GM19438 (cell line): ENCODE results near the gene MRFAP1L1.

Experiments used
- ATAC-seq: cut with Tn5 transposase; IDR thresholded peaks from one replicate; pipeline ENCODE4 v1.9.1; 2021; ENCODE audit warnings: low read depth; ENCODE audit not compliant: unreplicated experiment

MRFAP1L1 gene

GRCh38 chr4:6716958-6717655, 7.4 kb upstream of the MRFAP1L1 start:
- no peak for ATAC-seq

DNA sequence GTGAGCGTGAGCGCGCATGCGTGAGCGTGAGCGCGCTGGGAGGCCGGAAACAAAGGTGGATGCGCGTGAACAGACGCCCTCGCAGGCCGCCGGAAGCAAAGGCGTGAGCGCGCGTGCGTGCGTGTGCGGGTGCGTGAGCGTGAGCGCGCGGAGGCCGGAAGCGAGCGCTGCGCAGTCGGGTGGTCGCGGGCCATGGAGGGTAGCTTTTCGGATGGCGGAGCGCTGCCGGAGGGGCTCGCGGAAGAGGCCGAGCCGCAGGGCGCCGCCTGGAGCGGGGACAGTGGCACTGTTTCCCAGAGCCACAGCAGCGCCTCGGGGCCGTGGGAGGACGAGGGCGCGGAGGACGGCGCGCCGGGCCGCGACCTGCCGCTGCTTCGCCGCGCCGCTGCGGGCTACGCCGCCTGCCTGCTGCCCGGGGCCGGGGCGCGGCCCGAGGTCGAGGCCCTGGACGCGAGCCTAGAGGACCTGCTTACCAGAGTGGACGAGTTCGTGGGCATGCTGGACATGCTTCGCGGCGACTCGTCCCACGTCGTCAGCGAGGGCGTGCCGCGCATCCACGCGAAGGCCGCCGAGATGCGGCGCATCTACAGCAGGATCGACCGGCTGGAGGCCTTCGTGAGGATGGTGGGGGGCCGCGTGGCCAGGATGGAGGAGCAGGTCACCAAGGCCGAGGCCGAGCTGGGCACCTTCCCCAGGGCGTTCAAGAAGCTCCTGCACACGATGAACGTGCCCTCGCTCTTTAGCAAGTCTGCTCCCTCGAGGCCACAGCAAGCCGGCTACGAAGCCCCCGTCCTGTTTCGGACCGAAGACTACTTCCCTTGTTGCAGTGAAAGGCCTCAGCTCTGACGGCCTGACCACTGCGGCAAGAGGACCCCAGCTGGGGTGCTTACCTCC, 6.6 kb upstream of the MRFAP1L1 start, which contains the start of gene BLOC1S4:
Gene BLOC1S4 (plus strand): TSS at position 157 of the 894 bp plus-strand sequence. CDS start 36 bp downstream, at position 193.
- peak; percentile 68 for ATAC-seq

DNA sequence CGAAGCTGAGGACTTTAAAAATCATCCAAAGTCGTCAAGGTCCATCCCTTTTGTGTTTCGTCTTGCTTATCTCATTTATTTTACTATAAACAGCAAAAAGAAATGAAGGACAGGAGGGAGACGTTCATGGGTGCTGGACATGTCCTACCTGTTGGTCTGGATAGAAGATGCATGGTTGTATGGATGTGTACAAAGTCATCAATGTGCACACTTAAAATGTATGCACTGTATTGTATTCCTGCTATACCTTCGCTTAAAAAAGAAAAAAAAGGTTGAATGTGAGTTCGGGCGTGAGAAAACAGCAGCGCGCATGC, 6.0 kb upstream of the MRFAP1L1 start:
- ATAC-seq, result no peak

GRCh38 chr4:6714954-6715353, 5.3 kb upstream of the MRFAP1L1 start:
- no peak for ATAC-seq

DNA sequence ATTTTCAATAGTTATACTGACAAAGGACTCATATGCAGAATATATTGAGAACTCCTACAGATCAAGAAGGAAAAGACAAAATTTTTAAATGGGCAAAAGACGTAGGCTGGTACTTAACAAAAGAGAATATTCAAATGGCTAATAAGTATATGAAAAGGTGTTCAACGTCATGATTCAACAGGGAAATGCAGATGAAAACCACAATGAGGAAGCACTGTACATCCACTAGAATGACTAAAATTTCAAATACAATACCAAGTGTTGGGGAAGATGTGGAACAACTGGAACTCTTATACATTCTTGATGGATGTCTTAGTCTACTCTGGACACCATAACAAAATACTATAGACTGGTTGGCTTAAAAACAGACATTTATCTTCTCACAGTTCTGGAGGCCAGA, 1.3 kb upstream of the MRFAP1L1 start:
- ATAC-seq, result no peak

DNA sequence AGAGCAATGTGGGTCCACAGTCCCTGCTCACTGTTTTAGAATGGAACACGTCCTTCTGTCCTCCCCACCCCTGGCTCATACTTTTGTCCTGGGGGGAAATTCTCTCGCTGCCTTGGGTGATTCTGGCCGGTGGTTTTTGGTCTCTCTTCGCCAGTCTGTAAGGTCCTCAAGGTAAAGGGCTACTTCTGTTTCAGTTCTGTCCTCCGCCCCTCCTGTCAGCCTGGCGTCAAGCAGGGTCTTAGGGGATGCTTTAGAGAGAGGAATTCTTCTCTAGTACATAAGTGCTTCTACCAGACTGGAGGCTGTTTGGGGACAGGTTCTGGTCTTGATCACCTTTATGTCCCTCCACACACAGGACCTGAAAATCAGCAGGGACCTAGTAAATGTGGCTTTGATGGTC, 617 bp upstream of the MRFAP1L1 start:
- no peak for ATAC-seq

- ATAC-seq, result no peak
These were observed 3.5 kb downstream of the MRFAP1L1 start for GRCh38 chr4:6706173-6706572.

- ATAC-seq, result no peak
These were observed 4.0 kb downstream of the MRFAP1L1 start for GRCh38 chr4:6705646-6706045.

GRCh38 chr4:6703786-6704185, 5.9 kb downstream of the MRFAP1L1 start:
- no peak for ATAC-seq

- no peak for ATAC-seq
These were observed 6.9 kb downstream of the MRFAP1L1 start for GRCh38 chr4:6702761-6703160.

DNA sequence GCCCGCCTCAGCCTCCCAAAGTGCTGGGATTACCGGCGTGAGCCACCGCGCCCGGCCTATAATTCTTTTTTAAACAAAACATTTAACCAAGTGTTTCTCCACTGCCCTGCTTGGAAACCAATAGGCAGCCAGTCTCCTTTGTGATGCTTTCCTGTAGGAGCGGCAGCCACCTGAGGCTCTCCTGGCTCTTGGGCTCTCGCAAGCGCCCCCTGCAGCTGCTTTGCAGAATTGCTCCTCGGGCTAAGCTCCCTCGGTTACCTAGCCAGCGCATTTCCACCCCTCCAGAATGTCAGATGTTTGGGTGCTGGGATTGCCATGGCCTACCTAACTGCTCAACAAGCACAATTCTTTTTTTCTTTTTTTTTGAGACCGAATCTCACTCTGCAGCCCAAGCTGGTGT, 8.3 kb downstream of the MRFAP1L1 start:
- ATAC-seq, result no peak

- ATAC-seq, result no peak
These were observed 9.8 kb downstream of the MRFAP1L1 start for GRCh38 chr4:6699903-6700302.

- no peak for ATAC-seq
These were observed 10.3 kb downstream of the MRFAP1L1 start for GRCh38 chr4:6699388-6699787.

DNA sequence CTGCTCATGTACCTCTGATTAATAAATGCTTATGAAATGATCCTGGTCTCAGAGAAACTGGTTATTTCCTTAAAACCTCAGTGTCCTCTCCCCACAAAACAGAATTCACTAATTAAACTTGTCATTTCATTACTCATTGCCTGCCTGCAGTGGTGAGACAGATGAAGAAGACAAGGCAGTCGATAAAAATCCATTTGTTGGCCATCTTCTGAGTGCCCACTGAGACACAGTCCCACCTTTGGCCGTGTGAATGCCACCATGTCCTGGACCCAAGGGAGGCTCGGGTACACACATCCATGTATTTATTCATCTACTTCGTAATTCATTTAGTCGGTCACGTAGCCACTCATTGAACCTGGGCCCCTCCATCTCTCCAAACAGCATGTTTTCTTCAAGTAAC, 12.5 kb downstream of the MRFAP1L1 start:
- no peak for ATAC-seq

GRCh38 chr4:6696611-6697010, 13.1 kb downstream of the MRFAP1L1 start:
- ATAC-seq, result no peak

GRCh38 chr4:6695660-6696610, 13.7 kb downstream of the MRFAP1L1 start:
- no peak for ATAC-seq

GRCh38 chr4:6694177-6694901, 15.3 kb downstream of the MRFAP1L1 start:
- ATAC-seq, result no peak

GRCh38 chr4:6693231-6694176, 16.2 kb downstream of the MRFAP1L1 start, which contains the start of gene S100P:
Gene S100P (plus strand): TSS chr4:6693878. CDS start chr4:6693933, 55 bp downstream.
- ATAC-seq, result no peak

DNA sequence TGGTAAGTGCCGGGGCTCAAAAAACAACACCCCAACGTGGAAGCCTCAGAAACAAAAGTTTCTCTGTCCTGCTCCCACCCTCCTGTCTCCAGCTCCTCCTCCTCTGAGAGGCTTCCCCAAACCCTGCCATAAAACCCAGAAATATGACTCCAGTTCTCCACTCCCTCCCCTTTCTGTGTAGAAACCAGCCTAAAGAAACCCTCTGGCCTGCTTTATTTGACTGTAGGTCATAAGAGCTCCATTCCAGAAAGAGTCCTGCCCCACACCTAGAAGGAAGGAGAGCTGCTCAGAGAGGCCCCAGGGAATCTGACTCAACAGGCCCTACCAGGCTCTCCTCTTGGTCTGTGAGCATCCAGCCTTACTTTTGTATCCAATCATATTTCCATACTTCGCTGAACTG, 16.9 kb downstream of the MRFAP1L1 start:
- ATAC-seq, result no peak
